HG03460 (cell line): ENCODE data around the gene GDNF.
"Not testable (repeated sequence)": the region's sequence is repeated elsewhere in the genome, so short reads cannot be mapped to it uniquely, and the experiment has no call there.

ENCODE experiments used
- ATAC-seq: cut with Tn5 transposase; IDR thresholded peaks from one replicate; pipeline ENCODE4 v1.9.1; 2021; ENCODE audit not compliant: unreplicated experiment

Gene GDNF

GRCh38 chr5:37816883-37817282, 23.0 kb downstream of the GDNF start:
- no peak for ATAC-seq

DNA sequence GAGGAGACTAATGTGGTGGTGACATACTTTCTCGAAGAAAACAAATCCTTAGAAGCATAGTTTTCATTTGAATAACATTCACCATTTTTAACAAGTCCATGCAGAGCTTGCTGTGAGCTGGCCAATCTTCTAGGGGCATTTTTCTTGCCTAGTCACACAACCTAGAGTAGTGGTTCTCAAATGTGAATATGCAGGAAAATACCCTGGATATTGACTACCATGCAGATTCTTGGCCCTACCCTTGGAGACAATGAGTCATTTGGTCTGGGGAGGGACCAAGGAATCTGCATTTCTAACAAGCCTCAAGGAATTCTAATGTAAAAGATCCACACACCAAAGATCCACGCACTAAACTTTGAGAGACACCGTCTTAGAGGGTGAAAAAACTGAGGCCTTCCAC, 23.5 kb downstream of the GDNF start:
- ATAC-seq = no peak

DNA sequence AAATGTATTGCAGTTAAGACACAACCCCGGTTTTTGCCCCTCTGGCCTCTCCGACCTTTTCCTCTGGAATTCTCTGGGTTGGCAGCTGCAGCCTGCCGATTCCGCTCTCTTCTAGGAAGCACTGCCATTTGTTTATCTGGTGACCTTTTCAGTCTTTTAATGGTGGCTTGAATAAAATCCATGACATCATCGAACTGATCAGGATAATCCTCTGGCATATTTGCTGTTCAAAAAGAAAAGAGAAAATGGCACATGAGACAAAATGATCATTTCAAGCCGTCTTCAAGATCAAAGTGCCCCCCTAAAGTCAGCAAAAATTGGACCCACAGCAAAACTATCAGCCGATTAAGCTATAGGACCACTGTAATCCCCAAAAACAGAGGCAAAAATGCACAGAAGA, 23.9 kb downstream of the GDNF start:
- no peak for ATAC-seq

GRCh38 chr5:37814699-37815098, 25.1 kb downstream of the GDNF start:
- no peak for ATAC-seq

- ATAC-seq = no peak
Measured at GRCh38 chr5:37812365-37812764, 27.5 kb downstream of the GDNF start.

DNA sequence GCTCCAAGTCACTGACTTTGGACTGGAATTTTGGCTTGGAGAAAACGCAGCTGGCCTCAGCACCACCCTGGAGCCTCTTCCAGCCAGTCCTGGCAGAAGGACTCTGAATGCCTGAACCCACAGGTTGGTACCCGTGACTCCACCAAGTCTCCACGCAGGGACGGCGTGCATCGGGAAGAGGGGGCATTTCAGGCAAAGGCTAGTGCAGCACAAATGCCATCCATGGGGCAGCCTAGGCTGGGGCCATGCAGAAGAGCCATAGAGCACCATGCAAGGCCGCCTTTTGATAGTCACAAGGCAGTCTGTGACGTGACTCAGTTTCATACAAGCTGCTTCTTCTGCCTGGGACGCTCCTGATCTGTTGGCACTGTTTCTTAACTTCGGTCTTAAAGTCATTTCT, 28.0 kb downstream of the GDNF start:
- no peak for ATAC-seq

DNA sequence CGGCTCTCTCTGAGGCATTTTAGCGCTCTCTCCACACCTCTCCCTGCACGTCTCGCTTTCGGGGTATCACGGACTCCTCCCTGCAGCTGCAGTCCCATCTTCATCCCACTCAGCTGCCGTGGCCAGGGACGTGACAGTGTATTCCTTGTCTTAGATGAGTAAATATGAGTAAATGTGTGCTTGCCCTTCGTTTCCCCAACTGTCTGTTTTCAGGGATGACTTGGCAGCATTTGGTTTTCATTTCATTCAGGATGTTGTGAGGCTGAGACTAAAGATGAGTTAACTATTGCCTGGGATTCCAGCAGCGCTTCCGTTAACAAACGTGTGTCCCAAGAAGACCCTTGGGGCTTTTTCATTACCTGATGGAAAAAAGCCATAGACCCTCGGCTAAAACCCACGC, 29.5 kb downstream of the GDNF start:
- no peak for ATAC-seq

GRCh38 chr5:37808945-37809344, 30.9 kb downstream of the GDNF start:
- ATAC-seq = no peak

DNA sequence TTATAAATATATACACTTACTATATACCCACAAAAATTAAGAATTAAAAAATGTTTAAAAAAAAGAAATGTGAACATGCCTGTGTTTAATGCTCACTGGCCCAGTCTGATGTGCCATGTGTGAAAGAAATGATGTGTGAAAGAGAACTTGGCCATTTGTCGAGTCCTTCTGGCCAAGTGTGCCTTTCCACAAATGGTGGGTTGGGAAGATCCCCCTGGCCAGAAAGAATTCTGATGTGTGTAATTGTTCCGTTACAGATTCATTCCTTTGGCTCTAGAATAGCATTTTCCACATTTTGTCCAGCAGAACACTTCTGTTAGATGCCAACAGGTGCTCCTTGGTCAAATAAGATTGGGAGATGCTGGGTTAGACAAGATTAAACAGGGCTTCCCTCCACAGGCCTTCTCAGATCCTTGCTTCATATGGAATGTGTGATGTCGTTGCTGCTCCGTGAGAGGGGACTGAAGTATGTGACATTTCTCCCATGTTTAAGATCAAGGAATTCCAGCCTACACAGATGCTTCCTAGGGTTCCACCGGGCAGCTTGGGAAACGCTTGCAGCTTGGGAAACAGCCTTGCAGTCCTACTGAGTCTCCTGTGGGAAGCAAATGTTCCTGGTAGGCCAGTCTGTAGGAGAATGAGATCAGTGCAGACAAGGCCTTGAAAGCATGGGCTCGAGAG, 32.1 kb downstream of the GDNF start:
- ATAC-seq = no peak

- ATAC-seq = no peak
Measured at GRCh38 chr5:37807015-37807414, 32.8 kb downstream of the GDNF start.

GRCh38 chr5:37806476-37806875, 33.4 kb downstream of the GDNF start:
- no peak for ATAC-seq

DNA sequence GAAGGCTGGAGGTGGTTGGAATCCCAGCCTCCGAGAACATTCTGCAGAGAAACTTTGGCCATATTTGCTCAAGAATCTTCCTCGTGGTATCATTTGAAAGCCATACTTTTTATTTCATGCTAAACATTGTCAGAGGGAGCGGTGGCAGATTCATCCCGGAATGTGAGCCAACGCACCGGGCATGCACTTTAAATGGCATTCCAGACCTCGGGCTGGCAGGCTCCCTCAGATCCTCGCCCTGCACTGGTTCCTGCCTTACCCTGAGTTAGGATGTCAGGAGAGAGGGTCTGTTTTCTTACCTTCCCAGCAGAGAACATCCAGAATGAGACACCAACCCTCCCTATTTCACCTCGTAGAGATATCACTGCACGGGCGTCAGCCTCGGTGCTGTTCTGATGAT, 33.8 kb downstream of the GDNF start:
- ATAC-seq = no peak

- ATAC-seq = no peak
Measured at GRCh38 chr5:37804401-37804800, 35.4 kb downstream of the GDNF start.

GRCh38 chr5:37803487-37803886, 36.4 kb downstream of the GDNF start:
- ATAC-seq = no peak

- no peak for ATAC-seq
Measured at GRCh38 chr5:37801521-37801920, 38.3 kb downstream of the GDNF start.

DNA sequence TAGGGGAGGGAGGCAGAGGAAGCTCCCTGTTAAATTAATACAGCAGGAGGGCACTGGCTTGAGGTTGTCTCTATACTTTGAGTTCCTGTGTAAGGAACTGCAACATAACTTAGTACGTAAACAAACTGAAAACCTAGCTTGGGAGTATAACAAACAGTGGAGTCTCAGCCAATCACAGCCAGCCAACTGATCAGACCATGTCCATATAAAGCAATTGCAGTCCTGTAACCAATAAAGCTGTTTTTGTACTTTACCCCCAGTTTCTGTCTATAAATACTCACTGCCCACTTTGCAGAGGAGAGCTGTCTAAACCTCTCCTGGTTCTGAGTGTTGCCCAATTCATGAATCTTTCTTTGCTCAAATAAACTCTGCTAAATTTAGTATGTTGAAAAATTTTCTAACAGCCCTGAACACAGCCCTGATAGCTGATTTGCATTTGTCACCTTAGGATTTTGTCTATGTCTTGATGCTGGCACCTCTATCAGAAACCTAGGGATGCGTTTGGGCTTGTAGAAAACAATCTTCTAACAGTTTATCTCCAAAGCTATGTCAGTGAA, 39.9 kb downstream of the GDNF start:
- peak; percentile 52 for ATAC-seq

DNA sequence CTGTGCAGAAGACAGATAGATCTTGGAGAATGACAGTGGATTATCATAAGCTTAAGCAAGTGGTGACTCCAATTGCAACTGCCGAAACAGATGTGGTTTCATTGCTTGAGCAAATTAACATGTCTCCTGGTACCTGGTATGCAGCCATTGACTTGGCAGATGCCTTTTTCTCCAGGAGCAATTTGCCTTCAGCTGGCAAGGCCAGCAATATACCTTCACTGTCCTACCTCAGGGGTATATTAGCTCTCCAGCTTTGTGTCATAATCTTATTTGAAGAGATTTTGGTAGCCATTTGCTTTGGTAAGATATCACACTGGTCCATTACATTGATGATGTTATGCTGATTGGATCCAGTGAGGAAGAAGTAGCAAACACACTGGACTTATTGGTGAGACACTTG, 43.4 kb downstream of the GDNF start:
- not testable (repeated sequence) for ATAC-seq

DNA sequence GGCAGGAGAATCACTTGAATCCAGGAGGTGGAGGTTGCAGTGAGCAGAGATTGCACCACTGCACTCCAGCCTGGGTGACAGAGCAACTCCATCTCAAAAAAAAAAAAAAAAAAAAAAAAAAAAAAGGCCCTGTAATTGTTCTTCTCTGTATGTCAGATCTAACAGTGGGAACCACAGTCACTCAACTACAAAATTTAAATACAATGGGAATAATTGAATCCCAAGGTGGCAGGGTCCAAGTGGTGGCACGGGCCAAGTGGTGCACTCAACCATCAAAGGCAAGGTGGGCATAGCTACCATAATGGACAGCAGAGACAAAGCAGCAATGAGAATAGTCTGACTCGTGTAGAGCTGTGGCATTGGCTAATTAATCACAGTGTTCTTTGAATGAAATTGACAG, 44.5 kb downstream of the GDNF start:
- ATAC-seq = not testable (repeated sequence)

DNA sequence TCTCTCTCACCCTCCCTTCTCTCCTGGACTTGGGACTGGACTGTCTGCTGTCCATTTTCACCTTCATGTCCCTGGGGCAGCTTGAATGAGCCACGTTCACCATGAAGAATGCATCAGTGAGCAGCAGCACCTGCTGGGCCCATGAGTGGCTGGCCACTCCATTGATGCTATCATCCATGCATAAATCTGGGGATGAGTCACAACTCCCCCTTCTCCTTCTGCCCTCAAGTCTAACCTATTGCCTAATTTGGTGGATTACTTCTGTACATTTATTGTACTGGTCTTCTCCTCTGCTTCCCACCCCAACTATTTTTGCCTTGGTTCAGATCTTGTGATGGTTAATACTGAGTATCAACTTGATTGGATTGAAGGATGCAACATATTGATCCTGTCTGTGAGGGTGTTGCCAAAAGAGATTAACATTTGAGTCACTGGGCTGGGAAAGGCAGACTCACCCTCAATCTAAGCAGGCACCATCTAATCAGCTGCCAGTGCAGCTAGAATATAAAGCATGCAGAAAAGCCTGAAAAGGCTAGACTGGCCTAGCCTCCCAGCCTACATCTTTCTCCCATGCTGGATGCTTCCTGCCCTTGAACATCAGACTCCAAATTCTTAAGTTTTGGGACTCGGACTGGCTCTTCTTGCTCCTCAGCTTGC, 46.7 kb downstream of the GDNF start:
- no peak for ATAC-seq

- ATAC-seq = no peak
Measured at GRCh38 chr5:37791321-37791720, 48.5 kb downstream of the GDNF start.

GRCh38 chr5:37789991-37790390, 49.9 kb downstream of the GDNF start:
- ATAC-seq = no peak

- no peak for ATAC-seq
Measured at GRCh38 chr5:37787742-37788141, 52.1 kb downstream of the GDNF start.
